ENCODE data around the gene RAI14. TPM values are rescaled to one million over a fixed set of nuclear protein-coding genes. Genes with fewer than 3 reads are reported as not detected.

Gene RAI14
- total RNA-seq, 2 donors from 2014 or later, result 70.7 to 80.1 TPM

- peaks cover 31 to 80% of the 10 kb centered on the region in 2 donors for H3K4me1 ChIP-seq (ENCODE audit: control insufficient read depth in 1 of 2, low read depth in 2 of 2)
Observed at GRCh38 chr5:34694012-34694411, 37.9 kb downstream of the RAI14 start.

DNA sequence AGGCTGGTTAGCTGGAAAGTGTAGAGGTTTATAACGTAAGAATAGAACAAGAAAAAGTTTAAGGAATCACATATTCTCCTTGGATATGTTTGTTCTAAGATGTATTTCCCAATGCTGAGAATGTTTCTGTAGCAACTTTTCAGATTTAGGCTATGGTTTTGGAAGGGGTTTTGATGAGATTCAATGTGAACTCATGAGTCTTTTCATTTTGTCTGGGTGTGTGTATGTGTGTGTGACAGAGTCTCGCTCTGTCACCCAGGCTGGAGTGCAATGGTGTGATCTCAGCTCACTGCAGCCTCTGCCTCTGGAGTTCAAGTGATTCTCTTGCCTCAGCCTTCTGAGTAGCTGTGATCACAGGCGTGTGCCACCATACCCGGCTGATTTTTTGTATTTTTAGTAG is 38.6 kb downstream of the RAI14 start:
- peak overlapping the region; percentile 49 for H3K4me3 ChIP-seq
- H3K27ac ChIP-seq, result peak overlapping the region; percentile 47 to 50
- H3K27me3 ChIP-seq (replicated peaks; ENCODE audit: insufficient read depth), result no peaks in the 10 kb centered on the region
- TF ChIP-seq, protein P1, sequence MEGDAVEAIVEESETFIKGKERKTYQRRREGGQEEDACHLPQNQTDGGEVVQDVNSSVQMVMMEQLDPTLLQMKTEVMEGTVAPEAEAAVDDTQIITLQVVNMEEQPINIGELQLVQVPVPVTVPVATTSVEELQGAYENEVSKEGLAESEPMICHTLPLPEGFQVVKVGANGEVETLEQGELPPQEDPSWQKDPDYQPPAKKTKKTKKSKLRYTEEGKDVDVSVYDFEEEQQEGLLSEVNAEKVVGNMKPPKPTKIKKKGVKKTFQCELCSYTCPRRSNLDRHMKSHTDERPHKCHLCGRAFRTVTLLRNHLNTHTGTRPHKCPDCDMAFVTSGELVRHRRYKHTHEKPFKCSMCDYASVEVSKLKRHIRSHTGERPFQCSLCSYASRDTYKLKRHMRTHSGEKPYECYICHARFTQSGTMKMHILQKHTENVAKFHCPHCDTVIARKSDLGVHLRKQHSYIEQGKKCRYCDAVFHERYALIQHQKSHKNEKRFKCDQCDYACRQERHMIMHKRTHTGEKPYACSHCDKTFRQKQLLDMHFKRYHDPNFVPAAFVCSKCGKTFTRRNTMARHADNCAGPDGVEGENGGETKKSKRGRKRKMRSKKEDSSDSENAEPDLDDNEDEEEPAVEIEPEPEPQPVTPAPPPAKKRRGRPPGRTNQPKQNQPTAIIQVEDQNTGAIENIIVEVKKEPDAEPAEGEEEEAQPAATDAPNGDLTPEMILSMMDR (IDR thresholded peaks at IDR 0.05), result no peak
- H3K4me1 ChIP-seq (ENCODE audit: control insufficient read depth in 1 of 2, low read depth in 2 of 2), result peaks cover 31 to 81% of the 10 kb centered on the region in 2 donors
- no peak for ATAC-seq (ENCODE audit: insufficient number of reproducible peaks, low FRiP score, low read depth)
- H3K9me3 ChIP-seq, result no peaks in the 10 kb centered on the region
- DNase-seq (ENCODE audit: low spot score), result no peak
- H3K36me3 ChIP-seq, result no peaks in the 10 kb centered on the region

More at GRCh38 chr5:34694012-34694411, 37.9 kb downstream of the RAI14 start:
- no peaks in the 10 kb centered on the region for H3K36me3 ChIP-seq
- ATAC-seq (ENCODE audit: insufficient number of reproducible peaks, low FRiP score, low read depth) (no peak), DNase-seq (ENCODE audit: low spot score) (no peak)
- no peaks in the 10 kb centered on the region for H3K9me3 ChIP-seq
- no peaks in the 10 kb centered on the region for H3K27me3 ChIP-seq (replicated peaks; ENCODE audit: insufficient read depth)
- H3K27ac ChIP-seq, result peak overlapping the region; percentile 47 to 50
- H3K4me3 ChIP-seq, result peak overlapping the region; percentile 49
- TF ChIP-seq, protein P1 (IDR thresholded peaks at IDR 0.05), result no peak

GRCh38 chr5:34695275-34696027 is 39.3 kb downstream of the RAI14 start:
- Histone ChIP-seq H3K27me3 (replicated peaks; ENCODE audit: insufficient read depth) (no peaks in the 10 kb centered on the region), H3K27ac (peak overlapping the region; percentile 34 to 50), H3K4me3 (peak overlapping the region; percentile 49), H3K36me3 (no peaks in the 10 kb centered on the region), H3K9me3 (no peaks in the 10 kb centered on the region), H3K4me1 (ENCODE audit: control insufficient read depth in 1 of 2, low read depth in 2 of 2) (peaks cover 31 to 81% of the 10 kb centered on the region in 2 donors)
- ATAC-seq (ENCODE audit: insufficient number of reproducible peaks, low FRiP score, low read depth), result no peak
- TF ChIP-seq, protein P1 (IDR thresholded peaks at IDR 0.05), result no peak
- DNase-seq (ENCODE audit: low spot score), result no peak

DNA sequence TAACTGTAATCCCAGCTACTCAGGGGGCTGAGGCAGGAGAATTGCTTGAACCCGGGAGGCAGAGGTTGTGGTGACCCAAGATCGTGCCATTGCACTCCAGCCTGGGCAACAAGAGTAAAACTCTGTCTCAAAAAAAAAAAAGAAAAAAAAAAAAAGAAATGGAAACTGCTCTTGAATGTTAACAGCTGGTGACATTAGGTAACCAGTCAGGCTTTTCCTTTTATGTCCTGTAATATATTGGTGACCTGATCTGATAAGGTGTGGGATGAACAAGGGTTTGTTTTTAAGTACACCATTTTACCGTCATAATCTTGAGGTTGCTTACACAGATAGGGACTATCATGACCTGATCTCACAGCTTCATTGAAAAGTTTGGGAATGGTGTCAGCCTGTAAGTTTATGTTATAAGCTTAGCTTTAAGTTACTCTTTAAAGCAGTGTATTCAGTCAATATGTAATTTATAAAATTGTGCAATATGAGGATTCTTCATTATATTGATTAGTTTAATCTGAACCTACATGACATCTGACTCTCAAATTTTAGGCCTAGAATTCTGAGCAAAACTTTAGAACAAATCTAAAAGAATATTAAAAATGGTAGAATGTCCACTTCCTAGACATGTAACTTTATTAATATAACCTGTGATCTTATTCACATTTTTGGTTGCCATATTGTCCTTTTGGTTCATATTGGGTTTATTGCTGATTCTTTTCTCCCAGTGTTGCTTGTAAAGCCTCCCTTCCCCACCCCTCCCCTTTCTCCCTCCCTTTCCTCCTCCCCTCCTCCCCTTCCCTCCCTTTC is 41.4 kb downstream of the RAI14 start:
- H3K27ac ChIP-seq, result no peak overlapping the region
- TF ChIP-seq, protein P1 (IDR thresholded peaks at IDR 0.05), result no peak
- DNase-seq (ENCODE audit: low spot score) (no peak), ATAC-seq (ENCODE audit: insufficient number of reproducible peaks, low FRiP score, low read depth) (no peak)
- peaks cover 17 to 70% of the 10 kb centered on the region in 2 donors for H3K4me1 ChIP-seq (ENCODE audit: control insufficient read depth in 1 of 2, low read depth in 2 of 2)
- H3K27me3 ChIP-seq (replicated peaks; ENCODE audit: insufficient read depth), result no peaks in the 10 kb centered on the region
- H3K4me3 ChIP-seq, result no peak overlapping the region
- H3K36me3 ChIP-seq, result no peaks in the 10 kb centered on the region
- no peaks in the 10 kb centered on the region for H3K9me3 ChIP-seq

- Histone ChIP-seq H3K9me3 (no peaks in the 10 kb centered on the region), H3K4me1 (ENCODE audit: control insufficient read depth in 1 of 2, low read depth in 2 of 2) (peaks cover 13 to 64% of the 10 kb centered on the region in 2 donors), H3K36me3 (no peaks in the 10 kb centered on the region), H3K4me3 (no peak overlapping the region), H3K27ac (no peak overlapping the region), H3K27me3 (replicated peaks; ENCODE audit: insufficient read depth) (no peaks in the 10 kb centered on the region)
- DNase-seq (ENCODE audit: low spot score) (no peak), ATAC-seq (ENCODE audit: insufficient number of reproducible peaks, low FRiP score, low read depth) (no peak)
- TF ChIP-seq, protein P1 (IDR thresholded peaks at IDR 0.05), result no peak
Observed at GRCh38 chr5:34698109-34698419, 41.9 kb downstream of the RAI14 start.
